ENCODE measurements around the gene ATG16L1. TPM values are rescaled to one million over a fixed set of nuclear protein-coding genes. Genes with fewer than 3 reads are reported as not detected.

ATG16L1 gene
- total RNA-seq, 1 donor from 2014 or later, result 20.9 TPM

DNA sequence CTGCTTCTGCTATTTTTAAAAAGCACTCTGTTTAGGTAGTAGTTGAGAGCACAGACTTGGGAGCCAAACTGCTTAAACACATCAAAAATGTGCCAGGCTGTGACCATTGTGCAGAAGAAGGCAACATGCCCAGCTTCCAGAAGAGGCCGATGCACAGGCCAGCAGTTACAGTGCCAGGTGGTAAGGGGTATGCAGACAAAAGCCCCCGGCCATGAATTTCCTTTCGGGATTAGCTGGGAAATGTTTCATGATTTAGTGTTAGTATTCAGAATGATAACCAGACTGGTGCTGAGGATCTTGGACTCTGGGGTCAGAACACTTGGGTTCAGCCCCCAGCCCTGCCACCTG is 40.0 kb upstream of the ATG16L1 start:
- H3K4me3 Mint-ChIP-seq (ENCODE audit: unreplicated experiment), result no peak overlapping the region
- peaks cover 31% of the 10 kb centered on the region for H3K4me1 Mint-ChIP-seq (ENCODE audit: unreplicated experiment)
- H3K9me3 Mint-ChIP-seq (ENCODE audit: unreplicated experiment), result no peaks in the 10 kb centered on the region
- no peak for DNase-seq (ENCODE audit: extremely low spot score, unreplicated experiment)
- TF ChIP-seq, protein P1, sequence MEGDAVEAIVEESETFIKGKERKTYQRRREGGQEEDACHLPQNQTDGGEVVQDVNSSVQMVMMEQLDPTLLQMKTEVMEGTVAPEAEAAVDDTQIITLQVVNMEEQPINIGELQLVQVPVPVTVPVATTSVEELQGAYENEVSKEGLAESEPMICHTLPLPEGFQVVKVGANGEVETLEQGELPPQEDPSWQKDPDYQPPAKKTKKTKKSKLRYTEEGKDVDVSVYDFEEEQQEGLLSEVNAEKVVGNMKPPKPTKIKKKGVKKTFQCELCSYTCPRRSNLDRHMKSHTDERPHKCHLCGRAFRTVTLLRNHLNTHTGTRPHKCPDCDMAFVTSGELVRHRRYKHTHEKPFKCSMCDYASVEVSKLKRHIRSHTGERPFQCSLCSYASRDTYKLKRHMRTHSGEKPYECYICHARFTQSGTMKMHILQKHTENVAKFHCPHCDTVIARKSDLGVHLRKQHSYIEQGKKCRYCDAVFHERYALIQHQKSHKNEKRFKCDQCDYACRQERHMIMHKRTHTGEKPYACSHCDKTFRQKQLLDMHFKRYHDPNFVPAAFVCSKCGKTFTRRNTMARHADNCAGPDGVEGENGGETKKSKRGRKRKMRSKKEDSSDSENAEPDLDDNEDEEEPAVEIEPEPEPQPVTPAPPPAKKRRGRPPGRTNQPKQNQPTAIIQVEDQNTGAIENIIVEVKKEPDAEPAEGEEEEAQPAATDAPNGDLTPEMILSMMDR (IDR thresholded peaks at IDR 0.05), result no peak
- no peaks in the 10 kb centered on the region for H3K36me3 Mint-ChIP-seq (ENCODE audit: unreplicated experiment)
- H3K27ac Mint-ChIP-seq (ENCODE audit: unreplicated experiment), result peak overlapping the region; percentile 72
- no peaks in the 10 kb centered on the region for H3K27me3 Mint-ChIP-seq (ENCODE audit: unreplicated experiment)

DNA sequence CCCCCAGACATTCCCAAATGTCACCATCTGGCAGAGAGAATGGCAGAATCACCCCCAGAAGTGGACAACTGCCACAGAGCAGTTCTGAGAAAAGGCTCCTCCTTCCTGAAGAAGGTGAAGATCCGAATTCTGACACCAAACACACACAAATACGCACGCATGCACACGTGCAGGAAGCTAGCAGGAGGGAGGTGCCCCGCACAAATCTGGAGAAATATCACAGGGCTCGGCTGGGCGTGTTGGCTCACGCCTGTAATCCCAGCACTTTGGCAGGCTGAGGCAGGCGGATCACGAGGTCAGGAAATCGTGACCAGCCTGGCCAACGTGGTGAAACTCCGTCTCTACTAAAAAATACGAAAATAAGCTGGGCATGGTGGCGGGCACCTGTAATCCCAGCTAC is 38.5 kb upstream of the ATG16L1 start:
- Mint-ChIP-seq H3K4me1 (ENCODE audit: unreplicated experiment) (peaks cover 31% of the 10 kb centered on the region), H3K9me3 (ENCODE audit: unreplicated experiment) (no peaks in the 10 kb centered on the region), H3K4me3 (ENCODE audit: unreplicated experiment) (no peak overlapping the region), H3K36me3 (ENCODE audit: unreplicated experiment) (no peaks in the 10 kb centered on the region), H3K27ac (ENCODE audit: unreplicated experiment) (no peak overlapping the region), H3K27me3 (ENCODE audit: unreplicated experiment) (no peaks in the 10 kb centered on the region)
- TF ChIP-seq, protein P1 (IDR thresholded peaks at IDR 0.05), result no peak
- DNase-seq (ENCODE audit: extremely low spot score, unreplicated experiment), result no peak

DNA sequence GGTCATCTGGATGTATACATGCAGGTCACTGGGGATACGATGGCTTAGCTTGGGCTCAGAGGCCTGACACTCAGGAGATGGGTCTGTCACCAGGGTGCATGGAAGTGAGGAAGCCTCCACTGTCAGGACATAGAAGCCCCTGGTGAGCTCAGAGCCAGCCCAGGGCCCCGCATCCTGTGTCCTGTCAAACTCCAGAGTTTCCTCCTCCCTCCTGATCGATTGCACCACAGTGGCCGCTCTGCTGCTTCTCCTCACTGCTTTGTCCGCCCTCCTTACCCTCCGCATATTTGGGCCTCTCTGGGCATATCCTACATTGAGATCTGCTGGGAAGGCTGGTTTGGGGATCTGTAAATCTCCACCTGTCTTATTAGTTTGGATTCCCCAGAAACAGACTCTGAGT is 37.5 kb upstream of the ATG16L1 start:
- TF ChIP-seq, protein P1 (IDR thresholded peaks at IDR 0.05), result no peak
- Mint-ChIP-seq H3K4me1 (ENCODE audit: unreplicated experiment) (peaks cover 28% of the 10 kb centered on the region), H3K4me3 (ENCODE audit: unreplicated experiment) (no peak overlapping the region), H3K9me3 (ENCODE audit: unreplicated experiment) (no peaks in the 10 kb centered on the region), H3K27me3 (ENCODE audit: unreplicated experiment) (no peaks in the 10 kb centered on the region), H3K36me3 (ENCODE audit: unreplicated experiment) (no peaks in the 10 kb centered on the region), H3K27ac (ENCODE audit: unreplicated experiment) (no peak overlapping the region)
- DNase-seq (ENCODE audit: extremely low spot score, unreplicated experiment), result no peak

DNA sequence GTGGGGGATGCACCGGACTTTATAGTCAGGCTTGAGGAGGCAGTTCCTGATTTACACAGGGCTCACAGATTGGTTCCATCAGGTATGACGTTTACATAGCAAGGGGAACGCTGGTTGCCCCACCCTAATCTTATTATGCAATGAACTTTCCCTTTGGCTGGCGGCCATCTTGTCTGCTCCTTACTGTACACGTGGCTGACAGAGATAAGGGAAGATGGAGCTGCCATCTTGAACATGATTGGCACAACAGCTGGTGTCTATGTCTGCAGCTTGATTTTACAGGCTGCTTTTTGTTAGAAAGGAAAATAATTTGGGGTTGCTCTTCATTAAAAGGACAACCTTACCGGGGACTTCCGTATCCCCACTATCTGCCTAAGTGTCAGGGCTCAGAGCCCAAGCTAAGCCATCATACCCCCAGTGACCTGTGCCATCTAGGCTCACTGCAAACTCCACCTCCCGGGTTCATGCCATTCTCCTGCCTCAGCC is 33.5 kb upstream of the ATG16L1 start:
- Mint-ChIP-seq H3K4me1 (ENCODE audit: unreplicated experiment) (no peaks in the 10 kb centered on the region), H3K9me3 (ENCODE audit: unreplicated experiment) (no peaks in the 10 kb centered on the region), H3K36me3 (ENCODE audit: unreplicated experiment) (peaks cover 2% of the 10 kb centered on the region), H3K27me3 (ENCODE audit: unreplicated experiment) (peaks cover 13% of the 10 kb centered on the region), H3K27ac (ENCODE audit: unreplicated experiment) (no peak overlapping the region), H3K4me3 (ENCODE audit: unreplicated experiment) (no peak overlapping the region)
- TF ChIP-seq, protein P1 (IDR thresholded peaks at IDR 0.05), result no peak
- DNase-seq (ENCODE audit: extremely low spot score, unreplicated experiment), result no peak

DNA sequence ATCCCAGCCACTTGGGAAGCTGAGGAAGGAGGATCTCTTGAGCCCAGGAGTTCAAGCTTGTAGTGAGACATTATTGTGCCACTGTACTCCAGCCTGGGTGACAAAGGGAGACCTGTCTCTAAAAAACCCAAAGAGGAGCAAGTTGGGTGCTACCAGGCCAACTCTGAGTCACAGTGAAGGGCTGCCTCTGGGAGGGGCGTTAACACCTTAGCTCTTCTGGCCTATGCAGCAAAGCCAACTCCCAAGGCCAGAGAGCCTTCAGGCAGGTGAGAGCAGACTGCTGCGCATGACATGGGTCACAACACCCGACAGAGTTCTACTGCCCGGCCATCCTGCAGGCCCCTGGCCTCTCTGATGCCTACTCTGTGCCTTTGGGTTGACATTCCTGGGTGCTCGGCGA is 32.6 kb upstream of the ATG16L1 start:
- no peak for DNase-seq (ENCODE audit: extremely low spot score, unreplicated experiment)
- no peaks in the 10 kb centered on the region for H3K4me1 Mint-ChIP-seq (ENCODE audit: unreplicated experiment)
- H3K36me3 Mint-ChIP-seq (ENCODE audit: unreplicated experiment), result peaks cover 2% of the 10 kb centered on the region
- H3K4me3 Mint-ChIP-seq (ENCODE audit: unreplicated experiment), result no peak overlapping the region
- H3K27me3 Mint-ChIP-seq (ENCODE audit: unreplicated experiment), result peaks cover 13% of the 10 kb centered on the region
- H3K9me3 Mint-ChIP-seq (ENCODE audit: unreplicated experiment), result no peaks in the 10 kb centered on the region
- TF ChIP-seq, protein P1 (IDR thresholded peaks at IDR 0.05), result no peak
- no peak overlapping the region for H3K27ac Mint-ChIP-seq (ENCODE audit: unreplicated experiment)
